G401 (cell line): Measurements from ENCODE around the gene IGF2. TPM values are rescaled to one million over a fixed set of nuclear protein-coding genes. Genes with fewer than 3 reads are reported as not detected.
A peak's percentile ranks its signal among the peaks of the same experiment; 100 is the strongest.

Experiments used
- DNase-seq: peaks from one replicate; pipeline ENCODE4 v3.0.0-alpha.2; 2015; ENCODE audit warnings: low spot score
- in situ Hi-C: cut with HindIII; loops from 2 replicates; pipeline ENCODE4 v1.10.0; 2016; ENCODE audit warnings: low sequenced_read_pairs, mixed read lengths
- total RNA-seq: library from RNA; depleted of rRNA; stranded (reverse); fragments of >200 nt; shearing (Covaris generic); gene quantifications from 2 replicates; pipeline ENCODE4 v1.2.3, GENCODE V29; 2014

Gene IGF2
- total RNA-seq, 1 experiment from 2014 or later: not detected

DNA sequence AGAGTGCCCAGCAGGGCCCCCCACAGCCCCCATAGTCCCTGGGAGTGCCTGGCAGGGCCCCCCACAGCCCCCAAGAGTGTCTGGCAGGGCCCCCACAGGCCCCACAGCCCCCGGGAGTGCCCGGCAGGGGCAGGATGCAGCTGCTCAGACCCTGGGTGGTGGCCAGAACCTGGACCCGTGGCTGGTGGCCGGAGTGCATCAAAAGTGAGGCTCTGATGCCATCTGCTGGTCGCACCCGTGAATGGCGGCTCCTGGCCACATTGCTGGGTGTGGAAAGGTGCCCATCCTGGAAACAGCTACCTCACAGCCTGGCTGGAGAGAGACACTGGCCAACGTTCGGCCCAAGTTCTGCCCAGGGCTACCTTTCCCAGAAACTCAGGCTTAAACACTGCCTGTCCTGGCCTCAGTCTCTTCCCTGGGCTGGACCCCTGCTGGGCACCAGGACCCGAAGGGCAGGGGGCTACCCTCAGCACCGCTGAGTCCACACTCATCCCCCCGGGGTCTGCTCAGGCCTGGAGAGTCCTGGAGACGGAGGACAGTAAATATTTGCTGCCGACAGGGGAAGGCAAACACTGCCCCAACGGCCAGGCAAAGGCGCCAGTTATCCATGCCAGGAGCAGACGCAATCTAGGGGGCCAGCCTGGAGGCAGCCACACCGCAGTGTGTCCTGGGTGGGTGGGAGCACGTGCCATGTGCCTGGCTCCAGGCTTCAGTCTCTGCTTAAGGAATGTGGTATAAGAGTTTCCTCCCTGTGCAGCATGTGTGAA lies 17.4 kb upstream of the IGF2 start:
- peak; percentile 48 for DNase-seq
- in situ Hi-C loops: no loop called here

DNA sequence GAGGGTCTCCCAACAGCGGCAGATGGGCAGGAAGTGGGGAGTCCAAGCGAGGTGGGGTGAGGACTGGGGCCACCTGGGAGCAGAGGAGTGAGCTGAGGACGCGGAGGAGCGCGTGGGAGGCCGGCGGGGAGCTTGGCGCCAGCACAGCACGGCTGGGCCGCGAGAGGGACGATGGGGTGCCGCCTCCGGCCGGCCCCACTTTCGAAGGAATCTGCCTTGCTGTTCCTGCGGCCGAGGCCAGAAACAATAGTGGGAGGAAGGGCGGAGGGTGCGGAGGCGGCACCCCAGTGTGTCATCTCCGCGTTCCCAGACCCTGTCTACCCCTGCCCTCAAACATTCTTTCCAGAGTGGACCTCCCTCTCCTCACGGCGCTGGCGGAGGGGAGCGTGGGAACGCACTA lies 16.3 kb upstream of the IGF2 start:
- no peak for DNase-seq
- in situ Hi-C loops: no loop called here

DNA sequence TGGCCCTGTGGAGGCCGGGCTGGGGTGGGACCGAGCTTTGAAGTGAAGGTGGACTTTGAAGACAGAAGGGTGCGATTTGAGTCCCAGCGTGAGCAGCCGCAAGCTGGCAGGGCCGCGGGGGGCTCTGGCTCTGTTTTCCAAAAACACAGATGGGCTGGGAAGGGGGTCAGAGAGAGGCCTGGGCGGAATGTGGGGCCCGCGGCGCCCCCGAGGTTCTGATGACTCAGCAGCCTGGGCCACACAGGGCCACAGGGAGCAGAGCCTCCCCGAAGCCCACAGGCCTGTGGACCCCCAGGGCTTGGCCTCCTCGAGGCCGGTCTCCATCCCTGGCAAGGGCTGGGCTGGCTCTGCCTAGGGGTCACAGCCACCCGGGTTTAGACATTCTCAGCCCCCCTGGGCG lies 15.7 kb upstream of the IGF2 start:
- in situ Hi-C loops: loop anchor here (5.0 kb wide), 1 partner anchor 78 kb away; no protein-coding TSS in a partner anchor
- no peak for DNase-seq

DNA sequence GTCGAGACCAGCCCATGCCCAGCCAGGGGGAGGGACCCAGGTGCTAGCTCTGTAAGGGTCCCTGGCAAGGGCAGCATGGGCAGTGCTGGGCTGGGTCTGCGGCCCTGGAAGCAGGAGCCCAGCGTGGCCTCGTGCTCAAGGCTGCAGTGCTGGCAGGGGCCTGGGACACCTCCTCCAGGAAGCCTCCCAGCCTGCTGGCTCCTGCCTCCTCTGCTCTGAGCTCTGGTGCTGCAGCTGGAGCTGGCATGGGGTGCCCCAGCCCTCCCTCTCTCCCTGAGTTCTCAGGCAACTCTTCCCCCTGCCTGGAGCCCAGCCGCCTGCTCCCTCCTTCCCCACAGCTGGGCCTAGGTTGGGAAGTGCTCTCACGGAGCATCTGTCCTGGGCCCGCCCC lies 15.0 kb upstream of the IGF2 start:
- no peak for DNase-seq
- in situ Hi-C loops: loop anchor here (5.0 kb wide), 1 partner anchor 77 kb away; no protein-coding TSS in a partner anchor

DNA sequence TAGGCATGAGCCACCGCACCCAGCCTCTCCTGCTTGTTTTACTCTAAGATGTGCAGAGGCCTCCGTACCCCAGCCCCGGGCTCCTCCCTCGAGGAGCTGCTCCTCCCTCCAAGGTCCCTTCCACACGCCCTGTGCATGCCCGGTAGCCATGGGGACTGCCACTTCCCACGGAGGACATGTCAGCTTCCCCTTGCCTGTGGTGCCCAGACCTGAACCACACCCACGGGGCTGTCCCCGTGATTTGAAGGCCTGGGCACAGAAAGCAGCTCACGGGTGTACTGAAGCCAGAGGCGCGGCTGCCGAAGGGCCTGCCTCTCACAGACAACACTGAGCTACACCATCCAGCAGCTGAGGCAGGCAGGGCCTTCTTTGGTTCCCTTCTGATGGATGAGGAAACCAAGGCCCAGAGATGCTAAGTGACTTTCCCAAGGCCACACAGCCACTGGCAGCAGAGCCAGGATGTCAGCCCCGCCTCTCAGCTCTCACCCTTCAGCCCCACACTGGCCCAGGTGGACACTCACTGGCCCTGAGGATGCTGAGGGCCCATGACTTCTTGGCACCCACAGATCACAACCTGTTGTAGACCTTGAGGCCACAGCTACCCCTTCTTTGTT lies 14.5 kb upstream of the IGF2 start:
- in situ Hi-C loops: loop anchor here (5.0 kb wide), 1 partner anchor 76 kb away; no protein-coding TSS in a partner anchor

DNA sequence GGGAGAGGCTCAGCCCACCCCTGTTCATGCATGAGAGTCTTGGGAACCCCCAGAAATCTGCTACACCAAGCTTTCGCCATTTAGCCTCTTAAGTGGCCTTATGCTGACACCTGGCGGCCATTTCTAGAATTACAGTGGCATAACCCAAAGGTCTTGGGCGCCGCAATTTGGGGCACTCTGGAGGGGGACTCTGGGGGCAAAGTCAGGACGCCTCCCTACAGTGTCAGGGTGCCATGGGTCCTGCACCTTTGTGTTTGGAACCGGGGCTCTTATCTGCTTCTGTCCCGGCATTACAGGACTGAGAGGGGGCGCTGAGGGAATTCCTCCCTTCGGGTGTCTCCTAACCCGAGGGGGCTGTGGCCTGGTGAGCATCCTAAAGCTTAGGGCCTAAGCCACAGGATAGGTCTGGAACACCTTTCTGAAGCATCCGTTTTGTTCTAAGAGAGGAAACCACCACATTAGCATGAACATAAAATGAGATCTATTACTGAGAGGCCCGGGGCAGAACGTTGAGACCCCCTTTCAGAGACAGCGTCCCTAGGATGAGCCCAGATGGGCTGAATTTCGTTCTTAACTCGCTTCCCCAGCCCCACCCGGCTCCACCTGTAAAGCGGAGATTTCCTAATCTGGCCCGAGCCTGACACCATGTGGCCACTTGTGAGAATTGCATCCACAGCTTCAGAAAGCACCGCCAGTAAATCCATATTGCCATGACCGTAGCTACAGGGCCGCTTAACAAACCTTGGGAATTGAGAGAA lies 12.5 kb upstream of the IGF2 start:
- peak; percentile 84 for DNase-seq
- in situ Hi-C loops: loop anchor here (5.0 kb wide), 1 partner anchor 74 kb away; no protein-coding TSS in a partner anchor

More for the DNA sequence above, 14.5 kb upstream of the IGF2 start:
- DNase-seq: no peak

DNA sequence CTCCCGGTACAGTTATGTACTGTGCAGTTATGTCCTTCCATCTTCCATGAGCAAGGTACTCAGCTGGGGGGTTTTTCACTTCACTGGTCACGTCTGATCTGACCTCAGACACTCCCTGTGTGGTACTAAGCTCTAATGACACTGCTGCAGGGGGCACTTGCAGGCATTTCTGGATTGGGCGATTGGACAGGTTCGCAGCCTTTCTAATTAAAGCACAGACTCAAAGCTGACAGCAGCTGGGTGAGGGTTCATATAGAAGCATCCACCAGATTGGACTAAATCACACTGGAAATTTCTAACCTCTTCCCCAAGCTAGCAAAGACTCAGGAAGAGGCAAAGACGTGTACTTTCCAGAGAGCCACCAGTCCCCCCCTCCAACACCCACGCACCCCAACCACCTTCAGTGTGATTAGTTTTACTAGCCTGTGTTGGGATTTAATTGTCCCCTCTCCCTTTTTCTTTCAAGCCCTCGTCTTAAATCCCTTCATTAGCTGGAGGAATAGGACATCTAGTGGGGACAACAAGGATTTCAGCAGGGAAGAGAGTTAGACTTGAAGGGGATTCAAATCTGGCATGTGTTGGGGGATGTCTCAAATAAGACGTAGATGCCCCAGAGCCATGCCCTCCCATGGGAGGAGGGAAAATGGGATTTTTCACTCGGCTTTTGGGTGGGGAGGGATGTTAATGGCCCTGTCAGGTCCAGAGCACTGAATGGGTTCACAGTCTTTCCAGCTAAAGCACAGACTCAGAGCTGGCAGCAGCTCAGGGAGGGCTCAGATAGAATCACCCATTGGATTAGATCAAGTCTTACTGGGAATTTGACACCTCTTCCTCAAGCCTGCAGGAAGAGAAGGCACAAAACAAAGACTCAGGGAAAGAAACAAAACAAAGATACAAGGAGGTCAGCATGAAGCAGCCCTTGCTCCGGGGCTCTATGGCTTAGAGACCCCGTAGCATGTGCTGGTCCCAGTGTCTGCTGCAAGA lies 11.0 kb upstream of the IGF2 start:
- in situ Hi-C loops: loop anchor here (5.0 kb wide), 1 partner anchor 73 kb away; no protein-coding TSS in a partner anchor
- DNase-seq: peak; percentile 15

DNA sequence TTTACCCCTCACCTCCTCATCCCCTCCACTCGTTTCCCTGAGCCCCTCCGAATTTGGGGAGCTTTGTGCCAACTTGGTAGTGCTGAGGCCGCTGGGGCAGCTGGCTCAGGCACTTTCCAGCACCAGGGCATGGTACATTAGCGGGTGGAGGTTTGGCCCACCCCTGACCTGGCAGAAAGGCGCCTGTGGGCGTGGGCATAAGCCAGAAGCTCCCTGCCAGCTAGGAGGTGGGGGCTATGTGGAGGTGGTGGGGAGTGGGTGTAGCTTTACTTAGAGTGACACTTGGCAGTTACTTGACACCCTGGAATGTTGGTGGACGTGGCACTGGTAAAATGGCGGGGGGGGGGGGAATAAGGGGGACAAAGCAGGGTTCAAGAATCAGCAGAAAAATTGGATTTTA lies 10.3 kb upstream of the IGF2 start:
- in situ Hi-C loops: no loop called here
- no peak for DNase-seq

DNA sequence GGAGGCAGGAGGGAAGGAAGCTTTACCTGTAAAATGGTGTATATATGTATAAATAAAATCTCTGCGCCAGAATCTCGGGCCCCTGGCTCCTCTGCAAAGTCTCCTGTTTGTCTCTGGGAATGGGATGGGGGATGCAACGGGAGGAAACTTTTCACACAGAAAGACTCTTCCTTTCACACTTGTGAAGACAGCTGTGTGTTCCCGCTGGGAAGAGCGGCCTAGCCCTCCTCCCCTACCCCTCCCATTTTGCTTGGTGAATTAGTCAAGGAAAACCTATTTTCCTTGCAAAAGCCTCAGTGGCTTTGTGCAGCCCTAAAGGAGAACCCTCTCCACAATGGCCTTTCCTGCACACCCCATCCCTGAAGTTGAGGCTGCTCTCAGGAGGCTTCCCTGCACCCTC lies 9.4 kb upstream of the IGF2 start:
- in situ Hi-C loops: no loop called here
- no peak for DNase-seq

DNA sequence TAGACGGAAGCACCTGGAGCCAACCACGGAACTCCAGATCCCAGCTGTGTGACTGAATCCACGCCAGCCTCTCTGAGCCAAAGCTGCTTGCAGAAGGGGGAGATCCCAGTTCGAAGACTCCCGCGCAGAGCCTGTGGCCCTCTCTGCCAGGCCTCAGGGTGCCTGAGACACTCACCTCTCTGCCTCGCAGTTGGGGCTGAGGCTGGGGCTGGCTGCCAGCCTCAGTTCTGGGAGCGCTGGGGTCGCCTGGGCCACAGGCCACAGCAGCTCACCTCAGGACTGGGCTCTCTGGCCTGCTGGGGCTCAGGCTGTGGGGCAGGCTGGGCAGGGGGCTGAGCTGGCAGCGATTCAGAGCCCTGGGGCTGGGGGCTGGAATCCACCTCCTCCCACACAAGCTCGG lies 8.2 kb upstream of the IGF2 start:
- DNase-seq: no peak
- in situ Hi-C loops: no loop called here

DNA sequence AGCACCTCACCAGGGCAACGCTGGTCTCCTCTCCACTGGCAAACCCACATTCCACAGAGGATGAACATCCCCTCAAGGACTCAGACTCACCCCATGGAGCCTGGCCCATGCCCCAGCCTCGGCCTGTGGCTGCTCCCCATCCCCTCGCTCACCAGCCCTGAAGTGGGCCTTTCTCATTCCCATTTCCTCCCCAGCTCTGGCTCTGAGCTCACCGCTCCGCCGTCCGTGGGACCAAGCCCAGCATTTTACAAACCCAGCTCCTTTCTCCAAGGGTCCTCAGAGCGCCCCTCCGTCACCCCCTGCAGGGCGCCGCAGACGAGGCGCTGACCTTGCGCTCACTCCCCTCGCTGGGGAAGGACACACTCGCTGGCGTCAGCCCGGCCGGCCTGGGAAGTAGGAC lies 6.9 kb upstream of the IGF2 start:
- DNase-seq: no peak
- in situ Hi-C loops: no loop called here

DNA sequence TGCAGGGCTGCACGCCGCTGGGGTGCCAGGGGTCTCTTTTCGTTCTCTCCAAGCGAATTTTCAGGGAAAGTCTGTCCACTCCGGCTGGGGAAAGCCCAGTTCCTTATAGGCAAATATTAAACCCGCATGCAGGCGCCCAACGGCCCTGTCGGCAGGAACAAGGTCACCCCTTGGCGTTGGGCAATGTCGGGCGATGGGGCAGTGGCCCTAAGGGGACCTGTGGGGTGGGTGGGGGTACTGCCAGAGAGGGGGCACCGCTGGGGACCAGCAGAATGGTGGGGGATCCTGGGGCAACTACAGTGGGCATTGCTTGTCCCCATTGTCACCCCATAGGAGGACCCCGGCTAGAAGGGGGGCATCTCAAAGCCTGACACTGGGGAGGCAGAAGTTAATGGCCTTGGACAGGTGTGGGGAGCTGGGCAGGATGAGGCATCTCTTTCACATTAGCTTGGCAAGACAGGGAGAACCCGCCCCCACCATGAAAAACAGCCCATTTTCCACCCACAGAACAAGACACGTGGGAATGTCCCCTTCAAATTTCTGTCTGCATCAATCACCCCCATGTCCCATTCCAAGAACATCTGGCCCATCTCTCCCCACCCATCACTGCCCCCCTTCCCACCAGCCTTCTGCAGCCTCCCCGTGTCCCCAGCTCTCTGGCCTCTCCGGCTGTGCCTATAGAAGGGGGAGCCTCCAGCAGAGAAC lies 5.5 kb upstream of the IGF2 start:
- in situ Hi-C loops: no loop called here
- DNase-seq: no peak

DNA sequence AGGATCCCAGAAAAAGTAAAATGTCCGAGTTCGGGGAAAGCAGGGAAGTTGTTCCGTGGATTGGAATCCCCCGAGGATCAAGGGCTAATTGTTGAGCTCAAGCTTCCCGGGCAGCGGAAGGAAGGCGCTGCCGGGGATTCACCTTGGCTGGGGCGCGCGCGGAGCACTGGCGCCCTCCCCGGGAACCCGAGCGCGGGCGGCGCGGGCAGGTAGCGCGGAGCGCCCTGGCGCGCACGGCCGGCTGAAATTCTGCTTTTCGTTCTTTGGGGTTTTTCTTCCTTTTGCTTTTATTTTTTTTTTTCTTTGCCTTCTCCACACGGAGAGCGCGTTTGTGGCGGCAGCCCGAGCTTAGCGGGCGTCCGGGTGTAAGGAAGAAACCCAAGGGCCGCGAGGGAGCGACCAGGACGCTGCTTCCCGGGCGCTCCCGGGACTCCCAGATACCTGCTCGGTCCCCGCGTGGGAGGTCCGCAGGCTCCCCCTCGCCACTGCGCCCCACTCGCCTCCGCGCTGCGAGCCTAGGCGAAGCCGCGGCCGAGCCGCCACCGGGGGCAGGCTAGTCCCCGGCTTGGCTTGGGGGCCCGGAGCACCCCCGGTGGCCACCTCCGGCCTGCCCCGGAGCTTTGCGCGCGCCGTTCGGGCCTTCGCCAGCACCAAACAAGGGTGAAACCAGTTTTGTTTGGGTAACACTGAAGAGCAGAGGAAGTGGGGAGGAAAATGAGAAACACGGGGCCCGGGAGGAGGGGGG lies 4.8 kb upstream of the IGF2 start:
- DNase-seq: no peak
- in situ Hi-C loops: no loop called here

DNA sequence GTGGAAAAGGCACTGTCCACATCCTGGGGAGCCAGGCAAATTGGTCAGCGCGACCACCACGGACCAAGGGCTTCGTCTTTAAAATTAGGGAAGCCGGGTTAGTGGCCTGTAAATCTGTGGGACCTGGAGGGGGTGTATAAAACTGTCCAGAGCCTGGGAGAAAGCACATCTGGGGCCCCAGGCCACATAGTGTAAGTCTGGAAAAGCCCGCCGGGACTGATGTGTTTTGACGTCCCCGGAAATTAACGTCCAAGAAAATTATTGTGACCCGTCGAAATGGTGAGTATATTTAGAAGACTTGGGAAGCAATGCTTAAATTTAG lies 4.2 kb upstream of the IGF2 start:
- DNase-seq: no peak
- in situ Hi-C loops: no loop called here

DNA sequence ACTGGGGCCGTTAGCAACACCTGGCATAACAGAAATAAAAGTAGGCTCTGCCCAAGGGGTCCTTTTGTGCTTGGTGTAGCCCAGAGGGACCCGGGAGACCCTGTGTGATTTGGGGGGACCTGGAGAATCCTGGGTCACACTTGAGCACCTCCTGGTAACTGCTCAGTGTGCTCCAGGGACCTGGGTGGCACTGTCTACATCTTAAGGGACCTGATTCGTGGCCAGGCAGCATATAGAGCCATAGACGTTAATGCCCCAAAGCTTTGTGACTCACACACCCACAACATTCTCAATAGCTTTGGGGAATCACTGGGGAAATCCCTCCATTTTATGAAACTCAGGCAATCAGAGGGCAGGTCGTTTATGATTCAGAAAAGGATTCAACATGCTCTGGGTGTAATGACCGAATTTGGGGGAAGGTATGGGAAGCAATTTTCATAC lies 3.6 kb upstream of the IGF2 start:
- no peak for DNase-seq
- in situ Hi-C loops: no loop called here

DNA sequence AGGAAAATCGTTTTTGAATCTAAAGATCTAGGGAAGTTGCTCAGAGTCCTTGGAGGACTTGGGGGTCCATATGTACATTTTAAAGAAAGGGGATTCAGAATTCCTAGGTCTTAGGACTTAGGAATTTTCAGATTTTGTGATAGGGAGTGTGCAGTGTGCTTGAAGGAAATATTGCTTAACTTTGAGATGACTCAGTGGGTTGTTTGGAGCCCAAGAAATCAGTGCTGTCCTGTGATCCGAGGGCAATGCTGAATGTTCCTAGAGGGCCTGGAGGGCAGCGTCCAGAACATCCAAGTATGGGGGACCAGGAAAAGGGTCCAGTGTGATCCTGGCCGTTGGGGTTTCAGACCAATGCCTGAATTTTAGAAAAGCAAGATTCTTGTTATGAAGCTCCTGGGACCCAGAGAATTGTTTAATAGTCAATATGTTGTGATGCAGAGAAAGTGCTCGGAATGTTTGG lies 3.1 kb upstream of the IGF2 start:
- in situ Hi-C loops: no loop called here
- DNase-seq: no peak
